ENCODE measurements around the gene COG5. TPM values are rescaled to one million over a fixed set of nuclear protein-coding genes. Genes with fewer than 3 reads are reported as not detected.
A peak's percentile ranks its signal among the peaks of the same experiment; 100 is the strongest.

The COG5 gene
- total RNA-seq, 2 experiments from 2014 or later: 52.0 to 62.8 TPM

DNA sequence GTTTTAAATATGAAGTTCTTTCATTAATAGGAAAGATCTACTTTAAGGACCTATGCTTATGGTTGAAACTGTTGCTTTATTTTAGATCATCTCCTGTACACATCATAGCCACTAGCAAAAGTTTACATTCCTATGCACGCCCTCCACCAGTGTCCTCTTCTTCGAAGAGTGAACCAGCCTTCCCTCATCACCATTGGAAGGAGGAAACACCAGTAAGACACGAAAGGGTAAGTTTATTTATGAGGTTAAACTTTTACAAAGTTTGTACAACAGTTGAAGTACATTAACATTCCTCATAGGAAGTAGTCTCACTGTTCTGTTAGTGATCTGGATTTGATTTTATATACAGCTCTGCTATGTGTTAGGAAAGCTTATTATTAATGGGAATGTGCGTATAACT lies 378.0 kb downstream of the COG5 start:
- Mint-ChIP-seq H3K36me3 (ENCODE audit: low read depth) (peaks cover 23% of the 10 kb centered on the region), H3K4me1 (ENCODE audit: low read depth) (peaks cover 14% of the 10 kb centered on the region), H3K27me3 (ENCODE audit: low read depth) (no peaks in the 10 kb centered on the region), H3K9me3 (no peaks in the 10 kb centered on the region), H3K27ac (no peak overlapping the region), H3K4me3 (no peak overlapping the region)
- CTCF ChIA-PET: no interaction called here
- intact Hi-C loops (cut with micrococcal nuclease): no loop called here
- no peak for DNase-seq

DNA sequence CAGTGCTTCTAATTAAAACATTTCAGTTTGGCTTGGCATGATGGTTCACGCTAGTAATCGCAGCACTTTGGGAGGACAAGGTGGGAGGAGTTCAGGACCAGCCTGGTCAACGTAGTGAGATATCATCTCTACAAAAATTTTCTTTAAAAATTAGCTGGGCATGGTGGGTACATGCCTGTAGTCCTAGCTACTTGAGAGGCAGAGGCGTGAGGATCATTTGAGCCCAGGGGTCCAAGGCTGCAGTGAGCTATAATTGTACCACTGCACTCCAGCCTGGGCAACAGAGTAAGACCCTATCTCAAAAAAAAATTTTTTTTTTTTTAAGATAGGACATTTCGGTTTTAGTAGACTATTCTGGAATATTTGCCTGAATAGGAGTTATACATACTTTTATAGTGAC lies 382.5 kb downstream of the COG5 start:
- Mint-ChIP-seq H3K36me3 (ENCODE audit: low read depth) (peaks cover 4% of the 10 kb centered on the region), H3K4me3 (no peak overlapping the region), H3K27me3 (ENCODE audit: low read depth) (no peaks in the 10 kb centered on the region), H3K27ac (peak overlapping the region; percentile 78), H3K4me1 (ENCODE audit: low read depth) (peaks cover 48% of the 10 kb centered on the region), H3K9me3 (no peaks in the 10 kb centered on the region)
- DNase-seq: no peak
- intact Hi-C loops (cut with micrococcal nuclease): no loop called here
- CTCF ChIA-PET: interaction anchor here (0.6 to 2.5 kb wide), 6 partner anchors 11 to 480 kb away, joined by 3 to 10 read pairs (median 4); partner anchors contain the start of gene SLC26A4

DNA sequence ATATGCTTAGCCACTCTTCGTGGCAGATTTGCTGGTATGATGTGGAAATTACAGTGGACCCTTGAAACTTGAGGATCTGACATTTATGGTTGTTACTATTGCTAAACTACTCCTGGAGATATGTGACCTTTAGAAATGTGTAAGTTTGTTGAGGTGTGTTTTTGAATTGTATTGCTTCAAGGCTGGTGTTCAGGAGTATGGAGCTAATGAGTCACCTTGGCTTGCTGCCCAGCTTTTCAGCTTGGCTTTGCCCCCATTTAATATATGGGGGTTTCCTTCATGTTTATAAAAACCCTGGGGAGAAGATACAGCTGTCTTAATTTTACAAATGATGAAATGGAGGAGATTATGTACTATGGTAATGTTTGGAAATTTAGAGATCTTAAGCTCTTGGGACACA lies 383.3 kb downstream of the COG5 start:
- H3K9me3 Mint-ChIP-seq: no peaks in the 10 kb centered on the region
- CTCF ChIA-PET: interaction anchor here (1.5 to 2.5 kb wide), 3 partner anchors 12 to 30 kb away, joined by 3 to 6 read pairs (median 5); partner anchors contain the start of gene HBP1
- DNase-seq: peak; percentile 91
- H3K4me3 Mint-ChIP-seq: peak overlapping the region; percentile 30
- peaks cover 52% of the 10 kb centered on the region for H3K4me1 Mint-ChIP-seq (ENCODE audit: low read depth)
- H3K27ac Mint-ChIP-seq: peak overlapping the region; percentile 78
- intact Hi-C loops (cut with micrococcal nuclease): loop anchor here (1.0 kb wide), 1 partner anchor 12 kb away; no protein-coding TSS in a partner anchor
- H3K36me3 Mint-ChIP-seq (ENCODE audit: low read depth): peaks cover 2% of the 10 kb centered on the region
- H3K27me3 Mint-ChIP-seq (ENCODE audit: low read depth): no peaks in the 10 kb centered on the region

DNA sequence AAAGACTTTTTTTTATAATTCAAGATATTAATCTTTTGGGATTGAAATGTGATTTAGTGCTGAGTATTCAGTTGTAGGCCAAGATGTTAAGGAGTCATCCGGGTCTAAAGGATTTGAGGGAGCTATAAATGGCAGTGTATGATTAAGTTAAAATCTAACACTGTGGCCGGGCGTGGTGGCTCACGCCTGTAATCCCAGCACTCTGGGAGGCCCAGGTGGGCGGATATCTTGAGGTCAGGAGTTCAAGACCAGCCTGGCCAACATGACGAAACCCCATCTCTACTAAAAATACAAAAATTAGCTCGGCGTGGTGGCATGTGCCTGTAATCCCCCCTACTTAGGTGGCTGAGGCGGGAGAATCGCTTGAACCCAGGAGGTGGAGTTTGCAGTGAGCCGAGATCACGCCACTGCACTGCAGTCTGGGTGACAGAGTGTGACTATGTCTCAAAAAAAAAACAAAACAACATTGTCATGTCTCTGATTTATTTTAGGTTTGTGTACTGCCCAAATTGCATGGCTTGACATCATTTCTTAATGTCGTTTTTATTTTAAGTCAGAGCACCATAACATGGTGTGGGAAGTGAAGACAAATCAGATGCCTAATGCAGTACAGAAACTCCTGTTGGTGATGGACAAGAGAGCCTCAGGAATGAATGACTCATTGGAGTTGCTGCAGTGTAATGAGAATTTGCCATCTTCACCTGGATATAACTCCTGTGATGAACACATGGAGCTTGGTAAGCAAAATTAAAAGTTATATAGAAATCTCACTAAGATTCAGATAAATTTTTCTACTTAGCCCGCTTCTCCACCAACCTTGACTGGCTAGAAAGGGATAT lies 384.2 kb downstream of the COG5 start:
- no peak for DNase-seq
- H3K9me3 Mint-ChIP-seq: no peaks in the 10 kb centered on the region
- no peak overlapping the region for H3K4me3 Mint-ChIP-seq
- intact Hi-C loops (cut with micrococcal nuclease): loop anchor here (1.0 to 10.0 kb wide), 2 partner anchors 11 to 635 kb away; no protein-coding TSS in a partner anchor
- peaks cover 53% of the 10 kb centered on the region for H3K4me1 Mint-ChIP-seq (ENCODE audit: low read depth)
- CTCF ChIA-PET: interaction anchor here (1.2 to 1.6 kb wide), 4 partner anchors 10 to 29 kb away, joined by 3 to 5 read pairs (median 4); partner anchors contain the start of gene HBP1
- peaks cover 2% of the 10 kb centered on the region for H3K36me3 Mint-ChIP-seq (ENCODE audit: low read depth)
- peak overlapping the region; percentile 78 for H3K27ac Mint-ChIP-seq
- no peaks in the 10 kb centered on the region for H3K27me3 Mint-ChIP-seq (ENCODE audit: low read depth)

DNA sequence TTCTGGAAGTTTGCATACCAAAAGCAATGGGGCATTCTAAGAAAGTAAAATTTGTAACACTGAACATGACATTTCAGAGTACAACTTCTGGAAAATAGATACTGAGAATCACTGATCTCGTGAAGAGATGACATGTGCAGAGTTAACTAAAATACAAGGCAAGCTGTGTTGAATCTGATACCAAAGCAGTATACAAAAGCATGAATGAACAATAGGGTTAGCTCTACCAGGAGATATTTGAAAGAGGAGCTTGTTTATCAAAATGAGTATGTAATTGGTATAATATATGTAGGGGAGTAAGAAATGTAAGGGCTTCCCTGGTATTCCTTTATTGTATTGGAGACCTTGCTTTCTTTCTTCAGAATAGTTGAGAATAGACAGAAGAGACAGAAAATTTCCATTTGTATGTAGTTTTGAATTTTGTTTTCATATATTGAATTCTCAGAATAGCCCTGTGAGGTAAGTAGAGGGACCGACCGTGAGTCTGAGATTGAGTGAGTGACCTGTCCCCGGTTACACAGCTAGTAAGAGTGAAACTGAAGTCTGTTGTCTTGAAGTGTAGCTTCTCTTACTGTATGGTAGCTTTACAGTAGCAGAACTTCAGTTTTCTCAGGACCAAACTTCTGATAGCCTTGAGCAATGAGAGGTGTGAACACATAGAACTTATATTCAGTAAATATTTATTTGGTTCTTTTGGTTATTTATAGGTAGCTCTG lies 389.9 kb downstream of the COG5 start:
- no peaks in the 10 kb centered on the region for H3K9me3 Mint-ChIP-seq
- H3K27ac Mint-ChIP-seq: peak overlapping the region; percentile 56
- peaks cover under 1% of the 10 kb centered on the region for H3K36me3 Mint-ChIP-seq (ENCODE audit: low read depth)
- peak overlapping the region; percentile 38 for H3K4me3 Mint-ChIP-seq
- intact Hi-C loops (cut with micrococcal nuclease): loop anchor here (10.0 kb wide), 1 partner anchor 641 kb away; no protein-coding TSS in a partner anchor
- H3K27me3 Mint-ChIP-seq (ENCODE audit: low read depth): no peaks in the 10 kb centered on the region
- DNase-seq: no peak
- CTCF ChIA-PET: interaction anchor here (0.6 to 1.5 kb wide), 3 partner anchors 10 to 151 kb away, joined by 3 to 5 read pairs (median 4); no protein-coding TSS in a partner anchor
- H3K4me1 Mint-ChIP-seq (ENCODE audit: low read depth): peaks cover 58% of the 10 kb centered on the region

DNA sequence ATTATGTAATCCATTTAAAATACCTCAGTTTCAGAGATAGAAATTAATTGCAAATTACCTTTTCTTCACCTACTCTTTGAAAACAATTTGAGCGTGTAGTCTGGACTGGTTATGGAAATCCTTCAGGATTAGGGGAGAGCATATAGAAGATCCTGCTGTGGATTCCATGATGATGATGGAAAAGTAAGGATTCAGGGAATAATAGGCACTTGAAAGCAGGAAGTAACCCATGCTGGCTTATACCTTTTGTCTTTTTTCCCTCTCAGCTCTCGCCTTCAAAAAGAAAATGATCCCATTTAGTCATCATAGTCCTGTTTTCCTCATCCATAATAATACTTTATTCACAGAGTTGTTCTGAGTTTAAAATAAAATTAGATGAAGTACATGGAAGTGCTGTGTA lies 390.5 kb downstream of the COG5 start:
- Mint-ChIP-seq H3K4me1 (ENCODE audit: low read depth) (peaks cover 56% of the 10 kb centered on the region), H3K36me3 (ENCODE audit: low read depth) (peaks cover 1% of the 10 kb centered on the region), H3K9me3 (no peaks in the 10 kb centered on the region), H3K27ac (peak overlapping the region; percentile 56), H3K4me3 (peak overlapping the region; percentile 38), H3K27me3 (ENCODE audit: low read depth) (no peaks in the 10 kb centered on the region)
- intact Hi-C loops (cut with micrococcal nuclease): loop anchor here (10.0 kb wide), 1 partner anchor 642 kb away; no protein-coding TSS in a partner anchor
- DNase-seq: no peak
- CTCF ChIA-PET: no interaction called here

DNA sequence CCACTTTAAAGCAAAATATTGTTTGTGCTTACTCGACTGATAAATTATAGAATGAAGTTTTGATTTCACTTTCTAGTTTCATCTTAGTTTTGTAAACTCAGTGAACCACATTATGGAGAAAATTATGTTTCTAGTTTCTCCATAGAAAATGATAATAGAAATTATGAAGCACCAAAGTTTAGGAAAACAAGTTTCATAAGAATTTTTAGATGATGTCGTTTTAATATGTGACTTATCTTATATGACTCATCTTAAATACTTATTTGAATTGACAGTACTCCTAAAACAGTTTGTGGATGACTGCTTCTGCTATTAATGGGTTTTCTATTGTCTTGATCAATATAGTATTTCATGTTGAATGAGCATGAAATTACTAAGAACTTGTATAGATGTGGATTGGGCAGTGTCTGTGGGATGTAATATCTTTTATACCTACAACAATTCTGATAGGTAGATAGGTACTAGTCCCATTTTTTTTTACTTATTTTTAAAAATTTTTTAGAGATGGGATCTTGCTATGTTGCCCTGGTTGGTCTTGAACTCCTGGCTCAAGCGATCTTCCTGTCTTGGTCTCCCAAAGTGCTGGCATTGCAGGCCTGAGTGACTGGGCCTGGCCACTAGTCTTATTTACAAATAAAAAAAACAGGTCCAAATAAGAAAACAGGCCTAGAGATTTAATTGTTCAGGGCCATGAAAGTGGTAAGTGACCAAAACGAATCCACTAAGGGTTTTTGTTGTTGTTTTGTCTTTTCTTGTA lies 391.3 kb downstream of the COG5 start:
- Mint-ChIP-seq H3K36me3 (ENCODE audit: low read depth) (peaks cover 1% of the 10 kb centered on the region), H3K27me3 (ENCODE audit: low read depth) (no peaks in the 10 kb centered on the region), H3K4me1 (ENCODE audit: low read depth) (peaks cover 51% of the 10 kb centered on the region), H3K27ac (peak overlapping the region; percentile 61), H3K9me3 (no peaks in the 10 kb centered on the region), H3K4me3 (no peak overlapping the region)
- intact Hi-C loops (cut with micrococcal nuclease): loop anchor here (10.0 kb wide), 1 partner anchor 642 kb away; no protein-coding TSS in a partner anchor
- CTCF ChIA-PET: no interaction called here
- no peak for DNase-seq

DNA sequence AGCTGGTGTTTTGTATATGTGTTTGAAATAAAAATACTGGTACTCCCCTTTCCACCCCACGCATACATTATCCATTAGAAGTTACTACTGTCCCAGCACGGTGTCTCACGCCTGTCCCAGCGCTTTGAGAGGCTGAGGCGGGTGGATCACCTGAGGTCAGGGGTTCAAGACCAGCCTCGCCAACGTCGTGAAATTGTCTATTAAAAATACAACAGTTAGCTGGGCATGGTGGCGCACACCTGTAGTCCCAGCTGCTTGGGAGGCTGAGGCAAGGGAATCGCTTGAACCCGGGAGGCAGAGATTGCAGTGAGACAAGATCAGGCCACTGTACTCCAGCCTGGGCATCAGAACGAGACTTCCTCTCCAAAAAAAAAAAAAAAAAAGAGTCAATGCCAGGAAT lies 392.2 kb downstream of the COG5 start:
- intact Hi-C loops (cut with micrococcal nuclease): loop anchor here (10.0 kb wide), 1 partner anchor 643 kb away; no protein-coding TSS in a partner anchor
- Mint-ChIP-seq H3K36me3 (ENCODE audit: low read depth) (peaks cover 1% of the 10 kb centered on the region), H3K27me3 (ENCODE audit: low read depth) (no peaks in the 10 kb centered on the region), H3K4me1 (ENCODE audit: low read depth) (peaks cover 46% of the 10 kb centered on the region), H3K9me3 (no peaks in the 10 kb centered on the region), H3K27ac (peak overlapping the region; percentile 51), H3K4me3 (peak overlapping the region; percentile 24)
- CTCF ChIA-PET: interaction anchor here (0.6 kb wide), 1 partner anchor 556 kb away, joined by 4 read pairs; no protein-coding TSS in a partner anchor
- no peak for DNase-seq

DNA sequence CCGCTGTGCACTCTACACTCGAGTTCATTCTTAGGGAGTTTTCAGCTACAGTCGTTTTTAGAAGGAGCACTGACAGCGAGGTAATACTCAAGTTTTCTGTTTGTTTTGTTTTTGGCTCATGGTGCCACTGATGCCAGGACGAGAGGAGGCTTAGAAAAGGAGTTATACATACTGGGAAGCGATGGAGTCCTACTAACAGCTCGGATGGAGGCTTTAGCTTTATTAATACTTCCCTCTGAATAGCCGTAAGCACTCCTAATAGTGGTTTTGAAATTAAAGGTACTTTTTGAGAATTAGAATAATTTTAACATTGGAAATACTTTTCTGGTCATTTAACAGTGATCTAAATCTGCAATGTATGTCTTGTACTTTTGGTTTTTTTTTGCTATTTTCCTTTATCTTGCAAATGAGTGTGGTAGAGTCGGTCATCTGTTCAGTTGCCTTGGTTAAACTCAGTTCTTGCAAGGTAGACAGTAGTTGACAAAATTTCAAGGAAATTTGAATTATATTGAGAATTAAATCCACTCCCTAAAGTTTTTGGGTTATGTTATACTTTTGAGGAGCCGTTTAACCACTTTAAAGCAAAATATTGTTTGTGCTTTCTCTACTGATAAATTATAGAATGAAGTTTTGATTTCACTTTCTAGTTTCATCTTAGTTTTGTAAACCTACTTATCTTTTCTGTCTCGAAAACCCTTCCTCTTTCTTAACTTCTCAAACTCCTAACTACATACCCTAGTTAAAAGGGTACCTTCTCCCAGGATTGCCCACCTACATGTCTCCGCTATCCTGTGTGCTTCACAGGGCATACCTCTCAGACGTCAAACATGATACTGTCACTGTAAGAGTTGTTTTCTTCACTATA lies 393.4 kb downstream of the COG5 start:
- Mint-ChIP-seq H3K36me3 (ENCODE audit: low read depth) (peaks cover 1% of the 10 kb centered on the region), H3K4me1 (ENCODE audit: low read depth) (peaks cover 40% of the 10 kb centered on the region), H3K9me3 (no peaks in the 10 kb centered on the region), H3K27me3 (ENCODE audit: low read depth) (no peaks in the 10 kb centered on the region), H3K4me3 (peak overlapping the region; percentile 97), H3K27ac (peak overlapping the region; percentile 99)
- DNase-seq: no peak
- intact Hi-C loops (cut with micrococcal nuclease): loop anchor here (10.0 kb wide), 1 partner anchor 645 kb away; no protein-coding TSS in a partner anchor
- CTCF ChIA-PET: interaction anchor here (0.7 to 3.5 kb wide), 5 partner anchors 9 to 25 kb away, joined by 3 to 15 read pairs (median 5); no protein-coding TSS in a partner anchor

DNA sequence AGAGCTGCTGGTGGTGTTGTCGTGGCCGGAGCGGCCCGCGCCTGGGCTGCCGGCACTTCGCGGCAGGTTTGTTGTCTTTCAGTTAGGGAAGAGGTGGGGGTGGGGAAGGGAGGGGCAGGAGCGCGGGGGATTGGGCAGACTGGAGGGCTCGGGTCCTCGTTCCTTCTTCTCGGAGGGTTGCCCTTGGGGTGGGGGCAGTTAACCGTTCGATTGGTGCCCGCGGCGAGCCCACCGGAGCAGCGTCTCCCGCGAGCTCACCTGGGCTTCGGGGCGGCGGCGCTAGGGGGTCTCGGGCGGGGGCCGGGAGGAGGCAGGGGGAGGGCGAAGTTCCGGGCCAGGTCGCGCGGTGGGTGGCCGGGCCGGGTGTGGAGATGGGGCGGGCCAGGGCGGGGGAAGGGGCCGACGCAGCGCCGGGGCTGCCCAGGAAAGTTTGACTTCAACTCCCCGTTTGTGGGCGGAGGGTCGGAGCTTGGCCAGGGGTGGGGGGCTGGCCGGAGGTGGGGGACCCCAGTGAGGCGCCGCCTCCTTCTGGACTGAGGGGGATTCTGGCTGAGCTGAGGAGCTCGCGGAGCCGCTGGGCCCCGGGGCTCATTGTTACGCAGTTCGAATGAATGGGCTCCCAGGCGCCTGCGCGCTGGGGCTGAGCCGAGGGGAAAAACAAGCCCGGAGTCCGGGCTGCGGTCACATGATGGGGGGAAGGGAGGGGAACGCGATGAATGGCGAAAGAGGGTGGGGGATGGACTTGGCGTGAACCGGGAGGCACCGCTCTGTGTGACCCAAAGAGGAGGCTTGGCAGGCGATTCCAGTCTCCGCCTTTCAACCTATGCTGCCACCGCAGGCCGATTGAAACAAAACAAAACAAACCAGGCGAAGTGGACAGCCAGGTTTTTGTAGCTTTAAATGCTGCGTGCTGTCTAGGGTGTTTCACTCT lies 394.3 kb downstream of the COG5 start:
- peak; percentile 95 for DNase-seq
- intact Hi-C loops (cut with micrococcal nuclease): loop anchor here (1.0 to 10.0 kb wide), 8 partner anchors 43 to 1493 kb away; partner anchors contain the start of genes DNAJB9, SYPL1 and THAP5
- peak overlapping the region; percentile 97 for H3K4me3 Mint-ChIP-seq
- CTCF ChIA-PET: interaction anchor here (0.7 to 3.5 kb wide), 9 partner anchors 10 to 303 kb away, joined by 3 to 15 read pairs (median 5); no protein-coding TSS in a partner anchor
- H3K27ac Mint-ChIP-seq: peak overlapping the region; percentile 99
- no peaks in the 10 kb centered on the region for H3K9me3 Mint-ChIP-seq
- H3K4me1 Mint-ChIP-seq (ENCODE audit: low read depth): peaks cover 32% of the 10 kb centered on the region
- no peaks in the 10 kb centered on the region for H3K27me3 Mint-ChIP-seq (ENCODE audit: low read depth)
- peaks cover 1% of the 10 kb centered on the region for H3K36me3 Mint-ChIP-seq (ENCODE audit: low read depth)

All from activated naive CD4-positive, alpha-beta T cell treated with anti-CD3 and anti-CD28 coated beads for 36 hours (primary cell).